Esophagus squamous epithelium (tissue), 4 donors: ENCODE measurements around the gene TMEM80.

Experiments used
- CTCF ChIP-seq, 6 experiments: fragments of 450-650 bp in 4 of 6; fragments of 200-600 bp in 2 of 6; sonication (generic) in 2 of 6; IDR thresholded peaks; one replicate each; pipeline ENCODE4 v1.5.1; 2016 to 2019; ENCODE audit warnings: antibody characterized with exemption in 6 of 6, mild to moderate bottlenecking in 4 of 6, moderate library complexity in 4 of 6
- POLR2A ChIP-seq, 4 donors: fragments of 450-650 bp; IDR thresholded peaks; one replicate each; pipeline ENCODE4 v1.6.1; 2017; ENCODE audit warnings: antibody characterized with exemption in 4 of 4, mild to moderate bottlenecking in 4 of 4, moderate library complexity in 3 of 4

GRCh38 chr11:696955-697491, 1.4 kb downstream of the TMEM80 start:
- no peak for TF ChIP-seq CTCF (IDR thresholded peaks at IDR 0.05)
- no peak for TF ChIP-seq POLR2A (IDR thresholded peaks at IDR 0.05)
